Pons (tissue), 1 donor: ENCODE measurements around the gene TMEM115.

Source experiments
- DNase-seq: peaks from one replicate; pipeline ENCODE4 v3.0.0-alpha.2; 2016; ENCODE audit warnings: low spot score

Gene TMEM115

DNA sequence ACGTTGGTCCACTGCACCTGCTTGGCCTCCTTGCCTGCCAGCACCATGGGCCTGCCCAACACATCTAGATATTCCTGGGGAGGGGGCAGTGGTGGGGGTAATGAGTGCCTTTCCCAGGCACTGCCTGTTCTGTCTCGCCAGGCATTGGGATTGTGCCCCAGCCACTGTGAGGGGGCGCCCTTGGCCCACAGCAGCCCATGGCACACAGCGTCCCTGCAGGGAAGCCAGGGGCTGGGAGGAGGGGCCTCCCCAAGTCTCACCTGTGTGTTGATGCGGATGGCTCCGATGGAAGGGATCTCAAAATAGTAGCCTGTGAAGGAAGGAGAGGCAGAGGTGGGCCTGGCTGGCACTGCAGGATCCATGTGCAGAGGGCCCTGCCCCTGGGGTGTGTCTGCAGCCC lies 18.7 kb upstream of the TMEM115 start:
- no peak for DNase-seq

DNA sequence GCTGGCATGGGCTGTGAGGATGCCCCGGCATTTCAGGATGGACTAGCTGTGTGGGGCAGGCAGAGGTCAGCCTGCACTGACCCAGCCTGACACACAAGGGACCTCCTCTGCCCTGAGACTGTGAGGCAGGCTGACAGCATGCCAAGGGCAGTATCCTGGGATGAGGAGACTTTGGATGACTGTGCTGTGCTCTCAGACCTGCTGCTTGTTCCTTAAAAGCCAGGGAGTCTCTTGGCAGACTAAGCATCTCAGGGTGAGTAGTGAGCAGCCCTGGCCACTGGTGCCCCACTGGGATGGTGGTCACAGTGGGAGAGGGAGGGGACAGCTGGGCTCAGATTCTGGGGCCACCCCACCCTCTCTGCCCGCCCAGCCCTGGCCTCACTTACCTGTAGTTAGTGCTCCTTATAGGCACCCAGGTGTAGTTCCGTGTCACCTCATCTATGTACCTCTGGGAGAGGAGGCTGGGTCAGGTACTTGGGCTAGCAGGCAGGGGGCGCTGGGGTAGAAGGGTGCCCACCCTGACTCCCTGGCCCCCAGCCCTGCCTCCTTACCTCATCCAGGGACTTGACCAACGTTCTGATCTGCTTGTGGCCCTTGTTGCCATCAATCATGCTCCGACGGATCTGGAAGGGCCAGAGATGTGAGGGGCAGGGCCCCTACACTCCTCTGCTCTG lies 16.1 kb upstream of the TMEM115 start:
- no peak for DNase-seq

DNA sequence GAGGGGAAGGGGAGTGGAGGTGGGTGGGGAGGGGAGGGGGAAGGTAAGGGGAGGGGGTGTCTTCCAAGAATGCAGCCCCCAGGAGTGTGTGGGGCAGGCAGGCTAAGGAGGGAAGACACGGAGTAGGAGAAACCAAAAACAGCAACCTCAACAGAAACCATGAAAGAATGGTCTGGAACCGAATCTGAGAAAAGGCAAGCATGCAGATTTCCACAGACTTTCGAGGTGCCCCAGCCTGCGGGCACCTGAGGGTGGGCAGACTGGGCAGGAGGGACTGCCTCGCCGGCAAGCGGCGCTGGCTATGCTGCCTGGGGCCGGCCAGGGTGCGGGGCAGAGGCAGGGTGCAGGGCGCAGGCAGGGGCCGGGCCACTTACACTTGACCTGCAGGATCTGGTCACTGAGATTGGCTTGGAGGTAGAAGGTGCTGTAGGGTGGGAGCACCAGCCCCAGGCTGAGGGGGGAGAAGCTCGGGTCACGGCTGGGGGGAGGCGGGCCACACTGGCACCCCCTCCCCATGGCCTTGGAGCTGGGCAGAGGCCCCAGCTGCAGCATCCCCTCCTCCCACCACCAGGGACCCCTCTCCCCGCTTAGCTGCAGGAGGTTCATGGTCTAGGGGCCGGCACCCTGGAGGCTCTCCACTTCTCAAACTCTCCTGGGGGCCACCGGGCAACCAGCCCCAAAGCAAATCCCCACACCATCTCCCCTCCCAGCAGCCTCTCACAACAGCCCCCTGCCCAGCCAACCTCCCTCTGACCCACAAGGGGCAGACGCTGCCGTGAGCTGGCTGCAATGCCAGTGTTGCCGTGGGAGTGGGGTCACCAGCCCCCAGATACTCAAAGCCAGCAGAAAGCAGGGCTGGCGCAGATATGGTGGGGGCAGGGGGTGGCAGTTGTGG lies 15.3 kb upstream of the TMEM115 start:
- no peak for DNase-seq

DNA sequence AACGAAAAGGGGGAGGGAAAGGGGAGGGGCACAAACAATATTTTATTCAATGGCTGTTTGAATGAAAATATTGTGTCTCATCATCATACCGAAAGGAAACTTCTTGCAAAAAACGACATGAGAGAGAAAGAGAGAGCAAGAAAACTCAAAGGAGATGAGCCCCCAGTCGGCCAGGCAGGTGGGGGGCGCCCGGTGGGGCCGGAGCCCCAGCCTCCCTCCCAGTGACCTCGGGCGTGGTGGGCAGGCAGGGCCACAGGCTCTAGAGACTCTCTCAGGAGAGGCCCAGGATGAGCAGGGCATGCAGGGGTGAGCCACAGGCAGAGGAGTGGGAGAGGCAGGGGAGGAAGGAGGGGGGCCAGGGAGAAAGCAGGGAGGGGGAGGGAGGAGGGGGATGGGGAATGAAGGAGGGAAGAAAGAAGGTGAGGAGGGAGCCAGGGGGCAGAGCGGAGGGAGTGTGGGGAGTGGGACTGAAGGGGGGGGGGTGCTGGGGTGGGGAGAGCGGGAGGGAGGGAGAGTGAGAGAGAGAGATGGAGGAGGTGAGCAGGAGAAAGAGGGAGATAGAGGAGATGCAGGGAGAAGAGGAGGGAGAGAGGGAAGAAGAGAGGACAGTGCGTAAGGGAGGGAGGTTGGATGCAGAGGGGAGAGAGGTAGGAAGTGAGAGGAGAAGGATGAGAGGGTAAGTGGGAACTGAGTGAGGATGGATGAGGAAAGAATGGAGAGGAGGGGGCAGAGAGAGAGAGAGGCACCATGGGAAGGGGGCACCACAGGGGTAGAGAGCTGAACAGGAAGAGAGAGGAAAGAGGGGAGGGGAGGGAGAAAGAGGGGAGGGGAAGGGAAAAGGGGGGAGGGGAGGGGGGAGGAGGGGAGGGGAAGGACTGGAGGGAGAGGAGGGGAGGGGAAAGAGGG lies 14.1 kb upstream of the TMEM115 start:
- no peak for DNase-seq

DNA sequence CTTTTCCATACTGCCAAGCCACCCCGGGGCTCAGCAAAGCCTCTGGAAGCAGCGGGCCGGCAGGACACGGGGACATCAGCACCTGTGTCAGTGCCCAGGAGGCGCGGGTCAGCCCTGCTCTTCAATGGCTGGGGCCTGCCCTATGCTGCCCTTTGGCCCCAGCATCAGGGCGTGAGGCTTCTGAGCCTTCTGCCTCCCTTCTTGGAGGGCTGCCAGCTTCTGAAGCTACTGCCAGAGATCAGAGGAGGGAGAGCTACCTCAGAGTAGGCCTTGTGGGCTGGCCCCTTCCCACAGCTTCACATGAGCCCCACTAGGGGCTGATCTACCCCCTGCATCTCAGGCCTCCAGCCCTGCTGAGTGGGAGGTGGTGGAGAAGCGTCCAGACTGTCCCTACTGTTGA lies 13.0 kb upstream of the TMEM115 start:
- no peak for DNase-seq

DNA sequence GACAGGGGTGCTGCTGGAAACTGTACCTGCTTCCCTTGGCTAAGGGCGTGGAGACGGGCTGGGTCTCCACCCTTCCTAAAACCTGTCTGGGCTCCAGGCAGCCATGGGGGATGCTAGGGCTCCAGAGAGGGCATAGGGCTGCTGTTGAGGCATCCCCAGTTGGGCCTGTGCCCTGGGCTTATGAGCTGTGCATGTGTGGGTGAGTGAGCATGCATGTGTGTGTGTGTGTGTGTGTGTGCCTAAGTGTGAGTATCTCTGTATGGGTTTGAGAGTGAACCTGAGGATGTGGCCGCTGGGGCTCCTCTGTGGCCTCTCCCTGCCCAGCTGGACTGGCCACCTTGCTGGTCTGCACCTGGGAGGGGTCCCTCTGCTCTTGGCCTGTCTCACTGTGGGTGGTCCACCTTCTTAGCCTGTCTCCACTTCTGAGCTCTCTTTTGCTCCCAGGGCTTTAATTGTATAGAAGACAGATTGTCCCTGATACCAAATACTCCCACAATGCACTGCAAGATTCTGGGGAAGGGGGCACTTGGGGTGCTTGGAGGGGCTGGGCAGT lies 11.9 kb upstream of the TMEM115 start:
- DNase-seq, result no peak

DNA sequence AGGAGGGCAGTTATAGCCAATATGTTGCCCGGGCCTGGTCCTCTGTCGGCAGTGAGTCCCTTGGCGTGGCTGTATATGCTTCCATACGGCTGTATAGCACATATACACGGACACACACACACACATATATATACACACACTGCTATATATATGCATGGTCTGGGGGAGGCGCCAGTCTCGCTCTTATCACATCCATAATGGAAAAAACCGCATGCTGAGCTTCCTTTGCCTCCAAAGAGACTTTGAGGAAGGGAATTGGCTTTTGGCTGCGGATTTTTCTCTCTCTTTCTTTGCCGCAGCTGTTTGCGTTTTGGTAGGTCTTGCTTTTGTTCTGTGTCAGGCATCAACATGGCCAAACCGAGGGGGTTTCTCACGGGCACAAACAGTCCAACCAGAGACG lies 11.3 kb upstream of the TMEM115 start:
- DNase-seq, result no peak

DNA sequence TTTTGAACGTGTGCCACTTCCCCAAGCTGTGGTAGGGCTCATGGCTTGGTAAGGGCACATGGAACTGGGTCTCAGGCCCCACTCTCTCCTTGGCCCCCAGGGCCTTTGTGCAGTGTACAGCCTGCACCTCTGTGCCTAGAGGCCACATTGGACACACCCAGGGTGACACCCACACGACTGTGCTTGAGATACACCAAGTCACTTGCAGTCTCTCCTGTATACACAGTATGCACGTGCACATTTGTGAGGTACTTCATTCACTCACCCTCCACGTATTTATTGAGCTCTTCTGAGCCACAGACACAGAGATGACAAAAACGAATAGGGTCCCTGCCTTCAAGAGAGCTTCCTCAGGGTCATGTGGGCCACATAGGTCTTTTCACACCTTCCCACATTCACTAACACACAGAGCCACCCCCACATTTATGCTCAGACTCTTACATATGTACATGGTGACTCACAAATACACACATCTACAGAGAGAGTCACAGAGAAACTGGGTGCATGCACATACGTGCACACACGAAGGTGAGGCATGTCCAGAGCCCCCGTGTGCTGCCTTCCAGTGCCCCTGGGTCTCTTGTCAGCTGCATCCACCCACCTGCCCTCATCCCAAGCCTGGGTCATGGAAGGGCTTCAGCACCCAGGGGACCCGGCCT lies 9.8 kb upstream of the TMEM115 start:
- no peak for DNase-seq

GRCh38 chr3:50365842-50366220 lies 6.5 kb upstream of the TMEM115 start:
- no peak for DNase-seq

GRCh38 chr3:50365080-50365841 lies 5.9 kb upstream of the TMEM115 start:
- peak; percentile 29 for DNase-seq

DNA sequence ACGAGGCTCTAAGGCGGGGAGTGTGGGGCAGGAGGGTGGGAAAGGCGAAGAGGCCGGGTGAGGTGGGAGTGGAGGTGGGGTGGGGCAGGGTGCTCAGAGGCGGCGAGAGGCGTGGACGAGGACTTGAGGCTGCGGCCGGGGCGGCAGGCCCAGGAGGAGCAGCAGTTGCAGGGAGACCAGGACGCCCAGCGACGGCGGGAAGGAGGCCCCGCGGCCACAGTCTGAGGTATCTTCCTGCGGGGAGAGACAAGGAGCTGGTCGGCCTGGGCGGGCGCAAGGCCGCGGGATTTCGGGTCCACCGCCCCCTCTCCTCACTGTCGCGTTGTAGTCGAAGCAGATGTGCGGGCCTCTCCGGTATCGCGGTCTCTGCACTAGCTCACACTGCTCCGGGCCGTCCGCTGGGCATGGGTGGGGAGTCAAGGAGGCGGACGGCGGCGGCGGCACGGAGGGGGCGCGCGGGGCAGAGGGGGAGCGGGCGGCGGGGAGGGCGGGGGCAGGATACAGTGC lies 5.3 kb upstream of the TMEM115 start:
- DNase-seq, result no peak

GRCh38 chr3:50359760-50360110 lies 414 bp upstream of the TMEM115 start:
- no peak for DNase-seq

- DNase-seq, result no peak
Observed at GRCh38 chr3:50358355-50358910, 888 bp downstream of the TMEM115 start.

DNA sequence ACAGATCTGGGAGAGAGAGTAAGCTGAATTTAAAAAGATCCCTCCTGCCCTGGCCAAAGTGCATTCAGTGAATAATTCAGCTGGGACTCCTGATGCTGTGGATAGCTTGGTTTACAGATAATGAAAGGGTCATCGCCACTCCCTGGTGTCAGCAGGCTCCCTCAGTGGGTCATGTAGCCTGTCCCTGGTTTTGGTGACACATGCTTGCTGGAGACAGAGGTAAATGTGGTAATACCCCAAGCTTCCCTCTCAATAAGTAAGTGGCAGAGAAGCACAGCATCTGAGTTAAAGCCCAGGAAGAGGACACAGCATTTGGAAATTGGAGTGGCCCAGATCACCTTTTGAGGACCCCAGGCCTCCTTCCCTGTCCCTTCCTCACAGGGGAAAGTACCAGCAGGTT lies 1.8 kb downstream of the TMEM115 start:
- DNase-seq, result no peak

GRCh38 chr3:50356553-50356952 lies 2.8 kb downstream of the TMEM115 start:
- DNase-seq, result no peak

DNA sequence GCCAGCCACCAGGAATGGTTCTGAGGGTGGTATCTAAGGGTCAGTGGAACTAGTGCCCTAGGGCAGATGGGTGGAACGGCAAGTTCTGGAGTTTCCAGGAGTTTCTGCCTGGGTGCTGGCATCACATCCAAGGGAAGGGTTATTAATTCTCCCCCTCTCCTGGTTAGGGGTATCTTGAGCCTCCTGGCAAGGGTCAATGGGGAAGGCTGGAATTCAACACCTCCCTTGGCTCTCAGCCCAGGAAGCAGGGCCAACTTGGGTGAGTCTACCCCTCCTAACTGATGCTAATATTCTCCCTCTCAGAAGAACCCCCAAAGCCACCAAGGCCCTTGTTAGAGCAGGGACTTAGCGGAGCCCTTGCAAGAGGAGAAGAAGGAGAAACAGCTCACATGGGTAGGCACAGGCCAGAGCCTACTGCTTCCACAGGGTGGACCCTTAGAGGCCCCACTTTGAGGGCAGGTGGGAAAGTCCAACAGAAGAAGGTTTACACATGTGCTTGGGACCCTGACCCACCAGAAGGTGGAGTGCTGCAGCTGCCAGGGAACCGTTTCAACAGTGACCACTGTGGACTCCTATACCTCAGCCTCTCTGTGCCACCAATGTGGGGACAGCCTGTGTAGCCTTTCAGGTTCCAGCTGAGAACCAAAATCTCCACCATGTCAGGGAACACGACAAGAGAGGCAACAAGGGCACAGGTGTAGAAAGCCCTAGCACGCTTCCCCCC lies 3.3 kb downstream of the TMEM115 start:
- DNase-seq, result no peak

DNA sequence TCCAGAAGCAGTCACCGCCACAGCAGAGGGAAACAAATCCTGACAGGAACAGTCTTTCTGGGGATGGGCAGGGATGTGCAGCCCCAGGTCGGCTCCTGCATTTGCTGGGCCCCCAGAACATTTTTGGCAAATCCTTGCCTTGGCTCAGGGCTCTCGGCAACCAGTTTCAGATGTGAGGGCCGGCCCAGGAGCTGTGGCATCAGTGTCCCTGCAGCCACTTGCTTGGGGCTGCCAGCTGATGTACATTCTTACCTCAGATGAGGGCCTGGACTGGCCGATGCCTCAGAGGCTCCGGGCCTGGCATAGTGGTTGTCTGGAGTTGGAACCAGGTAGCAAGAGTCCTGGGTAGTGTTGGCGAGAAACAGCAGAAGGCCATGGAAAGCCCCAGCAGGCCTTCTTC lies 4.5 kb downstream of the TMEM115 start:
- no peak for DNase-seq

- no peak for DNase-seq
Observed at GRCh38 chr3:50354186-50354764, 5.0 kb downstream of the TMEM115 start.

GRCh38 chr3:50353245-50354004 lies 5.9 kb downstream of the TMEM115 start:
- no peak for DNase-seq
